A549 (cell line): ENCODE data around the gene NTM. TPM values are rescaled to one million over a fixed set of nuclear protein-coding genes. Genes with fewer than 3 reads are reported as not detected.

Source experiments
- ATAC-seq, 2 experiments: fragments of 200-7000 bp in 1 of 2; fragments of >200 bp in 1 of 2; cut with Nextera tagmentation in 1 of 2; cut with Tn5 transposase in 1 of 2; 3 replicates each; pipeline versions ENCODE4 v1.8.0 to v1.9.1; 2018 to 2020; ENCODE audit warnings: mild to moderate bottlenecking in 1 of 2, moderate library complexity in 1 of 2
- CTCF ChIA-PET: fragments of 300-600 bp; sonication (Branson Sonifier 250); formaldehyde crosslinking; extraction: SDS; loops from one replicate; lab custom pipeline; 2021; ENCODE audit warnings: antibody characterized with exemption, inconsistent platforms; lab: Yijun Ruan, JAX
- POLR2A ChIA-PET: fragments of 350-600 bp; formaldehyde crosslinking; extraction: SDS; loops from one replicate; lab custom pipeline; 2021; ENCODE audit warnings: antibody characterized with exemption, inconsistent platforms; lab: Yijun Ruan, JAX
- DNase-seq, 2 experiments: peaks; one replicate each; pipeline versions ENCODE4 v3.0.0 to v3.0.0-alpha.2; 2011 to 2016; ENCODE audit warnings: low read depth in 1 of 2, low spot score in 1 of 2
- FAIRE-seq: peaks from 2 replicates; lab custom pipeline; 2011; peaks lifted over from hg19 to GRCh38; lab: Jason Lieb, UNC
- H3K27ac ChIP-seq, 2 experiments: fragments of >200 bp; sonication (Bioruptor Twin); formaldehyde crosslinking; 3 replicates each; pipeline ENCODE4 v1.5.1; 2016 to 2017
- H3K4me1 ChIP-seq: fragments of >200 bp; sonication (Bioruptor Twin); formaldehyde crosslinking; 3 replicates; pipeline ENCODE4 v1.6.1; 2016
- H3K4me2 ChIP-seq: fragments of >200 bp; sonication (Bioruptor Twin); formaldehyde crosslinking; 3 replicates; pipeline ENCODE4 v1.6.1; 2016
- H3K4me3 ChIP-seq: fragments of >200 bp; sonication (Bioruptor Twin); formaldehyde crosslinking; 3 replicates; pipeline ENCODE4 v1.5.1; 2016
- H3K9me3 ChIP-seq: fragments of >200 bp; sonication (Bioruptor Twin); formaldehyde crosslinking; 3 replicates; pipeline ENCODE4 v1.6.1; 2016
- CBX2 ChIP-seq: fragments of 200-600 bp; sonication (generic); IDR thresholded peaks from 2 replicates; pipeline ENCODE4 v1.6.1; 2016; ENCODE audit warnings: low read depth, mild to moderate bottlenecking, borderline replicate concordance
- CHD4 ChIP-seq: fragments of 200-600 bp; sonication (generic); IDR thresholded peaks from 2 replicates; pipeline ENCODE4 v1.6.1; 2016; ENCODE audit warnings: antibody characterized with exemption, mild to moderate bottlenecking, borderline replicate concordance
- FOSB ChIP-seq: fragments of 250-450 bp; sonication (Bioruptor Pico); IDR thresholded peaks from 2 replicates; pipeline ENCODE4 v1.5.0; 2020; ENCODE audit warnings: mild to moderate bottlenecking, moderate library complexity
- GATA3 ChIP-seq: IDR thresholded peaks from 2 replicates; pipeline ENCODE4 v1.6.1; 2012; ENCODE audit warnings: borderline replicate concordance
- HOXA7 ChIP-seq: fragments of 250-450 bp; sonication (Bioruptor Pico); IDR thresholded peaks from 2 replicates; pipeline ENCODE4 v1.5.0; 2020; ENCODE audit warnings: mild to moderate bottlenecking, moderate library complexity
- JUN ChIP-seq, 2 experiments: fragments of >200 bp; sonication (Bioruptor Twin); formaldehyde crosslinking; IDR thresholded peaks; 2 replicates in 1 of 2; 3 replicates in 1 of 2; pipeline ENCODE4 v1.6.1; 2016 to 2017
- JUNB ChIP-seq: fragments of >200 bp; sonication (Bioruptor Twin); formaldehyde crosslinking; IDR thresholded peaks from 2 replicates; pipeline ENCODE4 v1.6.1; 2016
- KDM1A ChIP-seq: fragments of 200-600 bp; sonication (generic); IDR thresholded peaks from 2 replicates; pipeline ENCODE4 v1.6.1; 2016; ENCODE audit warnings: low read depth, mild to moderate bottlenecking
- MYC ChIP-seq: IDR thresholded peaks from 2 replicates; pipeline ENCODE4 v1.6.1; 2012; ENCODE audit warnings: mild to moderate bottlenecking, inconsistent platforms, low read length, improper control_type of control experiment, borderline replicate concordance
- NFE2L2 ChIP-seq: fragments of 150-350 bp; conservative IDR thresholded peaks from 2 replicates; pipeline ENCODE4 v1.6.1; 2014; ENCODE audit warnings: low read length
- NPAS2 ChIP-seq: fragments of 250-450 bp; sonication (Bioruptor Pico); IDR thresholded peaks from 2 replicates; pipeline ENCODE4 v1.8.0; 2022; ENCODE audit warnings: mild to moderate bottlenecking, moderate library complexity, borderline replicate concordance
- PHF8 ChIP-seq: fragments of 200-600 bp; sonication (generic); IDR thresholded peaks from 2 replicates; pipeline ENCODE4 v1.6.1; 2016; ENCODE audit warnings: low read depth, mild to moderate bottlenecking, antibody characterized with exemption, moderate library complexity, borderline replicate concordance
- POLR2A ChIP-seq: IDR thresholded peaks from 2 replicates; pipeline ENCODE4 v1.6.1; 2012; ENCODE audit warnings: mild to moderate bottlenecking, low read length
- POLR2AphosphoS2 ChIP-seq: conservative IDR thresholded peaks from 2 replicates; pipeline ENCODE4 v1.6.1; 2012; ENCODE audit warnings: low read length, improper control_type of control experiment, inconsistent platforms
- RARB ChIP-seq: fragments of 250-450 bp; sonication (Bioruptor Pico); IDR thresholded peaks from 2 replicates; pipeline ENCODE4 v1.8.0; 2021; ENCODE audit warnings: mild to moderate bottlenecking, moderate library complexity
- SMC3 ChIP-seq: fragments of >200 bp; sonication (Bioruptor Twin); formaldehyde crosslinking; IDR thresholded peaks from 3 replicates; pipeline ENCODE4 v1.6.1; 2018; ENCODE audit warnings: inconsistent platforms
- ZSCAN20 ChIP-seq: fragments of 250-450 bp; sonication (Bioruptor Pico); IDR thresholded peaks from 2 replicates; pipeline ENCODE4 v1.8.0; 2022; ENCODE audit warnings: mild to moderate bottlenecking, moderate library complexity
- WGBS: methylation state at CpG from one replicate; pipeline ENCODE4 v1.1.6; 2017; ENCODE audit errors: missing lambda C conversion rate; 5-methylcytosine and 5-hydroxymethylcytosine counted together
- polyA plus RNA-seq, 4 experiments: library from polyadenylated mRNA; depleted of rRNA in 3 of 4; stranded (reverse); fragments of >200 nt; fragmentation: RNase III in 1 of 4; extraction: RNeasy Plus Mini Kit Qiagen cat#74134 plus additional on column Dnase treatment in 1 of 4; gene quantifications; 2 replicates in 3 of 4; 3 replicates in 1 of 4; pipeline ENCODE4 v1.2.3, GENCODE V29; 2011 to 2017
- TF ChIP-seq, protein P1 (sequence below): fragments of >200 bp; sonication (Bioruptor Twin); formaldehyde crosslinking; IDR thresholded peaks from 3 replicates; pipeline ENCODE4 v1.6.1; 2016
- TF ChIP-seq, protein P2 (sequence below): IDR thresholded peaks from 2 replicates; pipeline ENCODE4 v1.6.1; 2012
- TF ChIP-seq, protein P3 (sequence below): fragments of 200-600 bp; sonication (generic); IDR thresholded peaks from 2 replicates; pipeline ENCODE4 v1.6.1; 2016; ENCODE audit warnings: antibody characterized with exemption, mild to moderate bottlenecking, moderate library complexity
- TF ChIP-seq, protein P4 (sequence below): IDR thresholded peaks from 2 replicates; pipeline ENCODE4 v1.6.1; 2012
- TF ChIP-seq, protein P5 (sequence below): fragments of 250-450 bp; sonication (Bioruptor Pico); IDR thresholded peaks from 2 replicates; pipeline ENCODE4 v1.5.0; 2020; ENCODE audit warnings: low read depth, mild to moderate bottlenecking, moderate library complexity

Gene NTM
- polyA plus RNA-seq, 2 of the 4 experiments (the other 2 are of a cell fraction), result not detected

DNA sequence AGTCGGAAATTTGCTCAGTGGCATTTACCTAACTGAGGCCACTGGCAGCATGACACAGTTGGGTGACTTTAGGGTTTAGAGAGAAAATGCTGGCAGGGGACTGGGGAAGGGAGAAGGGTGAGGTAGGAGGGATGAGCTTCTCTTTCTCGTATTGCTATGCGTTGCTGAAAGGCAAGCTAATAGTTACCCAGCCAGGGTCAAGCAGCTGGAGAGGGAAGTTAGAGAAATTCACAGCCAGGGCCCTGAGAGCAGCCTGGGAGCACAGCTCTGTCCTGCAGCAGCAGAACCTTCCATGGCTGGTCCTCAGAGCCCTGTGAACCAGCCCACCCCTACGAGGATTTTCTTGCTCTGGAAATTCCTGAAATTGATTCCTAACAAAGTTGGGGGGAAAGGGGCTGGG, 679.6 kb downstream of the NTM start:
- no peak overlapping the region for H3K4me3 ChIP-seq
- WGBS, result 14% methylated on average over 4 of the region's 4 CpGs
- CTCF ChIA-PET, result no interaction called here
- H3K4me1 ChIP-seq, result no peaks in the 10 kb centered on the region
- H3K27ac ChIP-seq, result no peak overlapping the region
- no peaks in the 10 kb centered on the region for H3K9me3 ChIP-seq
- POLR2A ChIA-PET, result no interaction called here
- no peak for DNase-seq
- TF ChIP-seq, protein P1, sequence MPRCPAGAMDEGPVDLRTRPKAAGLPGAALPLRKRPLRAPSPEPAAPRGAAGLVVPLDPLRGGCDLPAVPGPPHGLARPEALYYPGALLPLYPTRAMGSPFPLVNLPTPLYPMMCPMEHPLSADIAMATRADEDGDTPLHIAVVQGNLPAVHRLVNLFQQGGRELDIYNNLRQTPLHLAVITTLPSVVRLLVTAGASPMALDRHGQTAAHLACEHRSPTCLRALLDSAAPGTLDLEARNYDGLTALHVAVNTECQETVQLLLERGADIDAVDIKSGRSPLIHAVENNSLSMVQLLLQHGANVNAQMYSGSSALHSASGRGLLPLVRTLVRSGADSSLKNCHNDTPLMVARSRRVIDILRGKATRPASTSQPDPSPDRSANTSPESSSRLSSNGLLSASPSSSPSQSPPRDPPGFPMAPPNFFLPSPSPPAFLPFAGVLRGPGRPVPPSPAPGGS, result no peak
- TF ChIP-seq JUNB (no peak), SMC3 (no peak), NFE2L2 (no peak)
- FAIRE-seq, result no peak
- no peak overlapping the region for H3K4me2 ChIP-seq
- no peak for ATAC-seq

DNA sequence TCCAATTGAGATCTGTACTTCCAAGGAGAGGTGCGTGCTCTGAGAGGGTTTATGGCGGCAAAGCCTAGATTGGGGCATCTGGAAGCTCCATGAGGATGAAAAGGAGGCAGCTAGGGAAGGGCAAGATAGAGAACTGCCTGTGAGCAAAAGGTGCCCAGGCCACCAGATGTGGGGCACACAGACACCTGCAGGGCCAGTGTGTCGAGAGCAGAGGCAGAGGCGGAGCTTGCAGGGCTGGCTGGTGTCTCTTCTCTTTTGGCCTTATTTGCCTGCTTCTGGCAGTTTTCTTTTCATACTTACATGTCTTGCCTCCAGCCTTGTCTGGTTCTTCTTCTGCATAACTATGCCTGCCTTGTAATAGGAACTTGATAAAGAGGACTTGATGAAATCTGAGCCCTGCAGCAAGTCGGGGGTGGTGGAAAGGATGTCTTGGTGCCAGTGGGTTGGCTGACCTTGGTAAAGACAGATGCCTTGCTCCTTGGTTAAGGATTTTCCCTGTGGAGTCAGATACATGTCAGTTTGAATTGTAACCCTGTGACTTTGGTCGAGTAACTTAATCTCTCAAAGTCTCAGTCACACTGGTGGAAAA, 680.3 kb downstream of the NTM start:
- TF ChIP-seq, protein P2, sequence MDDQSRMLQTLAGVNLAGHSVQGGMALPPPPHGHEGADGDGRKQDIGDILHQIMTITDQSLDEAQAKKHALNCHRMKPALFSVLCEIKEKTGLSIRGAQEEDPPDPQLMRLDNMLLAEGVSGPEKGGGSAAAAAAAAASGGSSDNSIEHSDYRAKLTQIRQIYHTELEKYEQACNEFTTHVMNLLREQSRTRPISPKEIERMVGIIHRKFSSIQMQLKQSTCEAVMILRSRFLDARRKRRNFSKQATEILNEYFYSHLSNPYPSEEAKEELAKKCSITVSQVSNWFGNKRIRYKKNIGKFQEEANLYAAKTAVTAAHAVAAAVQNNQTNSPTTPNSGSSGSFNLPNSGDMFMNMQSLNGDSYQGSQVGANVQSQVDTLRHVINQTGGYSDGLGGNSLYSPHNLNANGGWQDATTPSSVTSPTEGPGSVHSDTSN, result no peak
- TF ChIP-seq PHF8 (no peak), FOSB (CRISPR knock-in tag) (no peak), JUN (IDR thresholded peaks at IDR 0.05) (no peak), RARB (no peak), HOXA7 (no peak), NPAS2 (CRISPR knock-in tag) (no peak), KDM1A (no peak), GATA3 (no peak), POLR2A (no peak), POLR2AphosphoS2 (no peak), MYC (no peak), ZSCAN20 (no peak), CBX2 (no peak), CHD4 (no peak)
- TF ChIP-seq, protein P3, sequence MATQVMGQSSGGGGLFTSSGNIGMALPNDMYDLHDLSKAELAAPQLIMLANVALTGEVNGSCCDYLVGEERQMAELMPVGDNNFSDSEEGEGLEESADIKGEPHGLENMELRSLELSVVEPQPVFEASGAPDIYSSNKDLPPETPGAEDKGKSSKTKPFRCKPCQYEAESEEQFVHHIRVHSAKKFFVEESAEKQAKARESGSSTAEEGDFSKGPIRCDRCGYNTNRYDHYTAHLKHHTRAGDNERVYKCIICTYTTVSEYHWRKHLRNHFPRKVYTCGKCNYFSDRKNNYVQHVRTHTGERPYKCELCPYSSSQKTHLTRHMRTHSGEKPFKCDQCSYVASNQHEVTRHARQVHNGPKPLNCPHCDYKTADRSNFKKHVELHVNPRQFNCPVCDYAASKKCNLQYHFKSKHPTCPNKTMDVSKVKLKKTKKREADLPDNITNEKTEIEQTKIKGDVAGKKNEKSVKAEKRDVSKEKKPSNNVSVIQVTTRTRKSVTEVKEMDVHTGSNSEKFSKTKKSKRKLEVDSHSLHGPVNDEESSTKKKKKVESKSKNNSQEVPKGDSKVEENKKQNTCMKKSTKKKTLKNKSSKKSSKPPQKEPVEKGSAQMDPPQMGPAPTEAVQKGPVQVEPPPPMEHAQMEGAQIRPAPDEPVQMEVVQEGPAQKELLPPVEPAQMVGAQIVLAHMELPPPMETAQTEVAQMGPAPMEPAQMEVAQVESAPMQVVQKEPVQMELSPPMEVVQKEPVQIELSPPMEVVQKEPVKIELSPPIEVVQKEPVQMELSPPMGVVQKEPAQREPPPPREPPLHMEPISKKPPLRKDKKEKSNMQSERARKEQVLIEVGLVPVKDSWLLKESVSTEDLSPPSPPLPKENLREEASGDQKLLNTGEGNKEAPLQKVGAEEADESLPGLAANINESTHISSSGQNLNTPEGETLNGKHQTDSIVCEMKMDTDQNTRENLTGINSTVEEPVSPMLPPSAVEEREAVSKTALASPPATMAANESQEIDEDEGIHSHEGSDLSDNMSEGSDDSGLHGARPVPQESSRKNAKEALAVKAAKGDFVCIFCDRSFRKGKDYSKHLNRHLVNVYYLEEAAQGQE, result no peak
- TF ChIP-seq, protein P4, sequence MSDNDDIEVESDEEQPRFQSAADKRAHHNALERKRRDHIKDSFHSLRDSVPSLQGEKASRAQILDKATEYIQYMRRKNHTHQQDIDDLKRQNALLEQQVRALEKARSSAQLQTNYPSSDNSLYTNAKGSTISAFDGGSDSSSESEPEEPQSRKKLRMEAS, result no peak
- TF ChIP-seq, protein P5, sequence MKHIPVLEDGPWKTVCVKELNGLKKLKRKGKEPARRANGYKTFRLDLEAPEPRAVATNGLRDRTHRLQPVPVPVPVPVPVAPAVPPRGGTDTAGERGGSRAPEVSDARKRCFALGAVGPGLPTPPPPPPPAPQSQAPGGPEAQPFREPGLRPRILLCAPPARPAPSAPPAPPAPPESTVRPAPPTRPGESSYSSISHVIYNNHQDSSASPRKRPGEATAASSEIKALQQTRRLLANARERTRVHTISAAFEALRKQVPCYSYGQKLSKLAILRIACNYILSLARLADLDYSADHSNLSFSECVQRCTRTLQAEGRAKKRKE, result no peak
- TF ChIP-seq, protein P1, result no peak
- H3K27ac ChIP-seq, result no peak overlapping the region
- H3K9me3 ChIP-seq, result no peaks in the 10 kb centered on the region
- WGBS, result 3% methylated on average over 5 of the region's 6 CpGs
- H3K4me1 ChIP-seq, result no peaks in the 10 kb centered on the region
- POLR2A ChIA-PET, result no interaction called here
- H3K4me2 ChIP-seq, result no peak overlapping the region
- ATAC-seq (no peak), DNase-seq (no peak), FAIRE-seq (no peak)
- H3K4me3 ChIP-seq, result no peak overlapping the region
- CTCF ChIA-PET, result no interaction called here
